ENCODE results near the gene ORC4.

ORC4 gene

DNA sequence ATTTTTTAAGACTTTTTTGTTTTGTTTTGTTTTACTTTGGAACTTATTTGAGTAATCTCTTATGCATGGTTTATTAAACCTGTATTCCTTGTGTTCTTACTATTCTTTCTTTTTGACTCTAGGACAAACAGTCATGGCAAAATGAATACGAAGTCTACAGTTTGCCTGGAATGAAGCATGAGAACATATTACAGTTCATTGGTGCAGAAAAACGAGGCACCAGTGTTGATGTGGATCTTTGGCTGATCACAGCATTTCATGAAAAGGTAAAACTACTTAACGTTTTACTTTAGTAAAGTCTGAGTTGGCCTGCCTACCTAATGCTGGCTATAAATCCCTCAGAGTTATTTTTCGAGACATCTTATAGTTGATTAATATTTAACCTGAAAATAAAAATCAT lies 103.4 kb downstream of the ORC4 start:
- TF ChIP-seq, protein P1, sequence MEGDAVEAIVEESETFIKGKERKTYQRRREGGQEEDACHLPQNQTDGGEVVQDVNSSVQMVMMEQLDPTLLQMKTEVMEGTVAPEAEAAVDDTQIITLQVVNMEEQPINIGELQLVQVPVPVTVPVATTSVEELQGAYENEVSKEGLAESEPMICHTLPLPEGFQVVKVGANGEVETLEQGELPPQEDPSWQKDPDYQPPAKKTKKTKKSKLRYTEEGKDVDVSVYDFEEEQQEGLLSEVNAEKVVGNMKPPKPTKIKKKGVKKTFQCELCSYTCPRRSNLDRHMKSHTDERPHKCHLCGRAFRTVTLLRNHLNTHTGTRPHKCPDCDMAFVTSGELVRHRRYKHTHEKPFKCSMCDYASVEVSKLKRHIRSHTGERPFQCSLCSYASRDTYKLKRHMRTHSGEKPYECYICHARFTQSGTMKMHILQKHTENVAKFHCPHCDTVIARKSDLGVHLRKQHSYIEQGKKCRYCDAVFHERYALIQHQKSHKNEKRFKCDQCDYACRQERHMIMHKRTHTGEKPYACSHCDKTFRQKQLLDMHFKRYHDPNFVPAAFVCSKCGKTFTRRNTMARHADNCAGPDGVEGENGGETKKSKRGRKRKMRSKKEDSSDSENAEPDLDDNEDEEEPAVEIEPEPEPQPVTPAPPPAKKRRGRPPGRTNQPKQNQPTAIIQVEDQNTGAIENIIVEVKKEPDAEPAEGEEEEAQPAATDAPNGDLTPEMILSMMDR (conservative IDR thresholded peaks at IDR 0.05; ENCODE audit: low read length): no peak
- DNase-seq (ENCODE audit: low read depth): no peak
- H3K4me3 ChIP-seq (ENCODE audit: low read length): no peak overlapping the region

DNA sequence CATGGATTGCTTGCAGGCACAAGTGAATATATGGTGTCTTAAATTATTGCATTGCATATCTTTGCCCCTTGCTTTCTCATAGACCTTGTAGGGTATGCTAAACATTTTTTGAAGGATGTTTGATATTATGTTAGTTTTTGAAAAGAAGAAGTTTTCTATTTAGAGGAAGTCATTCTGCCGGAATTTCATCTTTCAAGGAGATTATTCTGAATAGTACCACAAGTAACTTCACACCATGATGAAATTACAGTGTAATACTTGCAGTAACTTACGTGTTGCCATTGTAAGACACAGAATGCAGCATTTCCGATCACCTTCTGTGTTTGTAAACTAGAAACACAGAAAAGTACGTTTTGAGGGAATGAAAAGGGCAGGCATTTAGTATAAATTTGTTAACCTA lies 103.8 kb downstream of the ORC4 start:
- DNase-seq (ENCODE audit: low read depth): no peak
- no peak overlapping the region for H3K4me3 ChIP-seq (ENCODE audit: low read length)
- TF ChIP-seq, protein P1 (conservative IDR thresholded peaks at IDR 0.05; ENCODE audit: low read length): no peak

DNA sequence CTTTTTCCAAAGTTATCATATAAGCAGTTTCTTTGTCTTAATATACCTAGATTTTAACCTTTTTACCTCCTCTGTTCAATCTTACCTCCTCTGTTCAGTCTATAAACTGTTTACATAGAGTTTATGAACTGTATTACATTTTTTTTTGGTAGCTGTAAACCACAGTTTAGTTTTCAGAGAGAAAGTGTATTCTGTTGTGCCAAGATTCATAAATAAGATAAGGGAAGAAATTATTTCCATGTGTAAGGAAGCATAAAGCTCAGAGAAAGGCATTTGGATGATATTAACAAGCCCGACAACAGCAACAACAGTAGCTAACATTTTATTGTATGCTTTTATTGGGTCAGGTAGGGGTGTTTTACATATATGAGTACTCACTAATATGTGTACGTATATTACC lies 104.5 kb downstream of the ORC4 start:
- DNase-seq (ENCODE audit: low read depth): no peak
- TF ChIP-seq, protein P1 (conservative IDR thresholded peaks at IDR 0.05; ENCODE audit: low read length): no peak
- H3K4me3 ChIP-seq (ENCODE audit: low read length): no peak overlapping the region

DNA sequence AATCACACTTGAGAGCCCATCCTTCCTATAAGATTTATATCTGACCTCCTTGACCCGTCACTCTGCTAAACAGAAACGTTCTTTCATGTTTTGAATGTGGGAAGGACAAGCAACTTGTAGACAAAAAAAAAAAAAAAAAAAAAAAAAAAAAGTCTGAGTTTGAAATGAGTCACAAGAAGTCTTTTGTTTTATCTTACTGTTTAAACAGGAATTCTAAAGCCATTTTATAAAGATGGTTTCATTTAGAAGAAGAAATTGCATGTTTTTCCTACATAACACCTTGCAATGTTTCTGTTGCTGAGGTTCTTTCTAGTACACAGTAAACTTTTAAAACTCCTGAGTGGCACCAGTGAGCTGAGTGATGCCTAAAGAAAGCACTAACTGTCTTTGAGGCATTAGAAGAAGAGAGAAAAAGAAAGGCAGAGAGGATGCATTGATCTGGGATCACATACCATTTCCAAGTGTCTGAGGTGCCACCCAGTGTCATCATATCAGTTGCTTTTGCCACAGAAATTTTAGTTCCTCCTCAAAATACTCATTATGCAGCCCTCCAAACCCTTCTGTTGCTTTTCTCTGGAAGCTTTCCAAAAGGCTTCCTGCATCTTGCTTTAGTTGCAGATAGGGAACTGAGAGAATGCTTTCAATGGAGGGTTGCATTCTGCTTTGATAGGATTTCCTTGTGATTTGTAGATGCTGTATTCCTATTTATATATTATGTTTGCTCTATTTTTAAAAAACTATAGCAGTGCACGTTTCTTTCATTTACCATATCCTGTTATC lies 106.6 kb downstream of the ORC4 start:
- peak; percentile 7 for DNase-seq (ENCODE audit: low read depth)
- TF ChIP-seq, protein P1 (conservative IDR thresholded peaks at IDR 0.05; ENCODE audit: low read length): no peak
- H3K4me3 ChIP-seq (ENCODE audit: low read length): no peak overlapping the region

DNA sequence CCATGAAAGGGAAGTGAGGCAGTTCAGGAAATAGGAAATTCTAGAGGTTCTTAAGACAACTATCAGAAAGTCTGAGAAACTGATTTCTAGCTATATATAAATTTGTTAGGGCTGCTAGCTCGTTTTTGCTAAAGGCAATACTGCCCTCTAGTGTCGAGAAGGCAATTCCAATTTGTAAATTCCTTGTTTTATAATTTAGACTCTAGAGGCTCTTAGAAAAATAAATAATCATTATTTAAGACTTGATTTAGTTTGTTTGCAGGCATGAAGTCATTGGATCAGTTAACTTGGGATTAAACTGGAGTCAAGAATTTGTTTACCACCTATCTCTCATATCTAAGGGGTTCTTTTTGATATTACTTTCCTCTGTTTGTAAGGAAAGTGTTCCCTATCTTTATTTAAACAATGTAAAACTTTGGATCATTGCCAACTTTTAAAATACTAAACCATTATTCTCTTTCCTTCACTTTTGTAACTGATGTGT lies 109.5 kb downstream of the ORC4 start:
- DNase-seq (ENCODE audit: low read depth): peak; percentile 76
- TF ChIP-seq, protein P1 (conservative IDR thresholded peaks at IDR 0.05; ENCODE audit: low read length): peak; percentile 84
- H3K4me3 ChIP-seq (ENCODE audit: low read length): no peak overlapping the region

DNA sequence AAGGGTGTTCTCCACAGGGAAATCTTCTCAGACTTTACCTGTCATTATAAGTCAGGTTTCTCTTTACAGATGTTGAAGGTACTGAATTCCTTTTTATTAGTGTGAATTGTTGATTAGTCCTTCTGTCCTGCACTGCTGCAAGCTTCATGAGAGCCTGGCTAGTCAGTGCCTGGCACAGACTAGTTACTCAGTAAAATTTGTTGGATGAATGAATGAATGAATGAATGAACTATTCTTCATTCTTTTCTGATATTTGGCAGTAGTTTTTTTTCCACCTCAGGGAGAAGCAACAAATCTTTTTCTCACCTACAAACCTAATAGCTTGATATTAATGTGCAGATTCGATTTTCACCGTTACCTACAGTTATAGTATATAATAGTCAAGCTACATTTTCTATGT lies 111.4 kb downstream of the ORC4 start:
- TF ChIP-seq, protein P1 (conservative IDR thresholded peaks at IDR 0.05; ENCODE audit: low read length): no peak
- no peak overlapping the region for H3K4me3 ChIP-seq (ENCODE audit: low read length)
- DNase-seq (ENCODE audit: low read depth): no peak

DNA sequence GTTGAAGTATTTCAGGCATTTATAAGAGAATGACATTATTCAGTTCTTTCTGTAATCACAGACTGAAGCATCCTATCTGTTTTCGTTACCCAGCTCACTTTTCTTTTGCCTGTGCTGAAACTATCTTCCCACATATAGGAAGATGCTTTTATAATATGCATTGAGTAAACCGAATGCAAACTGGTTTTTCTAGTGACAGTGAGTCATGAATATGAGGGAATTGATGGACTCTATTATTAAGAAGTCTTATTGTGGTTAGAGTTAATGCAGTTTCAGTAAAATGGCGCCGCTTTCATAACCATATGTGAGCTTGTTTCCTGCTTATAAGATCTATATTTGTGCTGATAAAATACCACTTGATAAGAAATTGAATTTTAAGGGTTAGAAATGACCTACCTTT lies 116.5 kb downstream of the ORC4 start:
- TF ChIP-seq, protein P1 (conservative IDR thresholded peaks at IDR 0.05; ENCODE audit: low read length): no peak
- no peak for DNase-seq (ENCODE audit: low read depth)
- no peak overlapping the region for H3K4me3 ChIP-seq (ENCODE audit: low read length)

Measured in AG10803 (cell line).